ENCODE results near the gene MAMDC2.

DNA sequence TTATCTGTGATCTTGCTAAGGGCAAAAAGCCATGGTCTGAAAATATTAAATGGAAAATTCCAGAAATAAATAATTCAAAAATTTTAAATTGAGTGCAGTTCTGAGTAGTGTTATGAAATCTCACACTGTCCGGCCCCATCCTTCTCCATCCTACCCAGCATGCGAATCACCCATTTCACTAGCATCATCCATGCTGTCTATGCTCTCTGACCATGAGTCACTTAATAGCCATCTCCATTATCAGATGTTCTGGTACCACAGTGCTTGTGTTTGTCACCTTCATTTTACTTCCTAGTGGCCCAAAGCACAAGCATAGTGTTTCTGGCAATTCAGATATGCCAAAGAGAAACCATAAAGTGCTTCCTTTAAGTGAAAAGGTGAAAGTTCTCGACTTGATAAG is 151.8 kb downstream of the MAMDC2 start:
- TF ChIP-seq POLR2A (IDR thresholded peaks at IDR 0.05), result no peak
- TF ChIP-seq, protein P1, sequence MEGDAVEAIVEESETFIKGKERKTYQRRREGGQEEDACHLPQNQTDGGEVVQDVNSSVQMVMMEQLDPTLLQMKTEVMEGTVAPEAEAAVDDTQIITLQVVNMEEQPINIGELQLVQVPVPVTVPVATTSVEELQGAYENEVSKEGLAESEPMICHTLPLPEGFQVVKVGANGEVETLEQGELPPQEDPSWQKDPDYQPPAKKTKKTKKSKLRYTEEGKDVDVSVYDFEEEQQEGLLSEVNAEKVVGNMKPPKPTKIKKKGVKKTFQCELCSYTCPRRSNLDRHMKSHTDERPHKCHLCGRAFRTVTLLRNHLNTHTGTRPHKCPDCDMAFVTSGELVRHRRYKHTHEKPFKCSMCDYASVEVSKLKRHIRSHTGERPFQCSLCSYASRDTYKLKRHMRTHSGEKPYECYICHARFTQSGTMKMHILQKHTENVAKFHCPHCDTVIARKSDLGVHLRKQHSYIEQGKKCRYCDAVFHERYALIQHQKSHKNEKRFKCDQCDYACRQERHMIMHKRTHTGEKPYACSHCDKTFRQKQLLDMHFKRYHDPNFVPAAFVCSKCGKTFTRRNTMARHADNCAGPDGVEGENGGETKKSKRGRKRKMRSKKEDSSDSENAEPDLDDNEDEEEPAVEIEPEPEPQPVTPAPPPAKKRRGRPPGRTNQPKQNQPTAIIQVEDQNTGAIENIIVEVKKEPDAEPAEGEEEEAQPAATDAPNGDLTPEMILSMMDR (IDR thresholded peaks at IDR 0.05), result no peak

Data from gastroesophageal sphincter (tissue), 3 donors.